DMS 273 (cell line): ENCODE data around the gene EFEMP2.

Source experiments
- DNase-seq: peaks from one replicate; lab custom pipeline; 2025; ENCODE audit not compliant: unreplicated experiment; lab: John Stamatoyannopoulos, UW

The EFEMP2 gene

DNA sequence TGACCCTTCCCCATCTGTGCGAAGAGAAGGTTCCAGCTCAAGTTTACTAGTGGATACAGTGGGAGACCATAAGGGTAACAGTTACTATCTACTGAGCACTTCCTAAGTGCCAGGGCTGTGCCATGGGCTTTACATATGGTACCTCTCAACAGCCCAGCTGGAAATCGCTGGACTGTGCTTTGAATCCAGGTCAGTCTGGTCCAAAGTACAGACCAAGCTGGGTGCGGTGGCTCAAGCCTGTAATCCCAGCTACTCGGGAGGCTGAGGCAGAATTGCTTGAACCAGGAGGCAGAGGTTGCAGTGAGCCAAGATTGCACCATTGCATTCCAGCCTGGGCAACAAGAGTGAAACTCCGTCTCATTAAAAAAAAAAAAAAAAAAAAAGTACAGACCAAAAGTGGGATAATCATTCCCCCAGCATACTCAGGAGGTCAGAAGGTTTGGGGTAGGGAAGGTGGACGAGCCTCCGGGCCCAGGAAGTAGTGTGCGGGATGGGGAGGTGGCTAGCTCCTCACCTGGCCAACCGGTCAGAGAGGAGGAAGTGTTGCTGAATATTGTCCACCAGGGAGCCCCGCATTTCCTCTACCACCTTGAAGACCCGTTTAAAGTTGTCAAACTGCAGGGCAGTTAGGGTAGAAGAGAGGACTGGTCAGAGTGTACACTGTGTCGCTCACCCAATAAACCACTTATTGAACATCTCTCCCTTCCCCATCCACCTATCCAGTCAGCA is 13.4 kb upstream of the EFEMP2 start:
- no peak for DNase-seq

DNA sequence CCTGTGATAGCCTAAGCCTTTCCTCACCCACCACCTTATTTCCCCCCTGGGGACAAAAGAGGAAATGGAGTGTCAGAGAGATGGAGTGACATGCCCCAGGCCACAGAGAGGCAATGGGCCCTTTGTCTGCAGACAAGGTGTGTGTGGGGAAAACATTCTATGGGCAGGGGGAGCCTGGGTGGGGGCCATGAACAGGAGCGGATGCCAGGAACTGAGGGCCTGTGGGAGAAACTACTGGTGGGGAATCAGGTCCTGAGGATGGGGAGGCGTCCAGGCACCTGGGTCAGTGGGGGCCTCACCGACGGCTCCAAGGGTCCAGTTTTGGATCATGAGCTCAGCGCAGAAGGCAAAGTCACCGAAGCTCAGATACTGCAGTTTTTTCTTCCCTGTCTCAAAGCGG is 12.6 kb upstream of the EFEMP2 start:
- DNase-seq = no peak

- peak; percentile 81 for DNase-seq
These were observed 12.1 kb upstream of the EFEMP2 start for GRCh38 chr11:65884716-65885092.

GRCh38 chr11:65883786-65884715 is 11.5 kb upstream of the EFEMP2 start:
- DNase-seq = no peak

DNA sequence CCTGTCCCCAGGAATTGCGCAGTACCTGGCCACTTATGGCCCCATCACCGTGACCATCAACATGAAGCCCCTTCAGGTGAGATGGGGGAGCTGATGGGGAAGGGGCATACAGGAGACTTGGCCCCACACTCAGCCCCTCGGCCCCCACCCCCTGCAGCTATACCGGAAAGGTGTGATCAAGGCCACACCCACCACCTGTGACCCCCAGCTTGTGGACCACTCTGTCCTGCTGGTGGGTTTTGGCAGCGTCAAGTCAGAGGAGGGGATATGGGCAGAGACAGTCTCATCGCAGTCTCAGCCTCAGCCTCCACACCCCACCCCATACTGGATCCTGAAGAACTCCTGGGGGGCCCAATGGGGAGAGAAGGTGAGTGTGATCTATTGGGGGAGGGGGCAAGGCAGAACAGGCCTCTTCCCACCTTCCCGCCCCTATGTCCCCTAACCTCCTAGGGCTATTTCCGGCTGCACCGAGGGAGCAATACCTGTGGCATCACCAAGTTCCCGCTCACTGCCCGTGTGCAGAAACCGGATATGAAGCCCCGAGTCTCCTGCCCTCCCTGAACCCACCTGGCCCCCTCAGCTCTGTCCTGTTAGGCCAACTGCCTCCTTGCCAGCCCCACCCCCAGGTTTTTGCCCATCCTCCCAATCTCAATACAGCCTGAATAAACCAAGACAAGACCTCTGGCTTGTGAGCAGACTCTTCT is 10.6 kb upstream of the EFEMP2 start:
- DNase-seq = no peak

- no peak for DNase-seq
These were observed 9.8 kb upstream of the EFEMP2 start for GRCh38 chr11:65882120-65883057.

- no peak for DNase-seq
These were observed 8.3 kb upstream of the EFEMP2 start for GRCh38 chr11:65880844-65881421.

DNA sequence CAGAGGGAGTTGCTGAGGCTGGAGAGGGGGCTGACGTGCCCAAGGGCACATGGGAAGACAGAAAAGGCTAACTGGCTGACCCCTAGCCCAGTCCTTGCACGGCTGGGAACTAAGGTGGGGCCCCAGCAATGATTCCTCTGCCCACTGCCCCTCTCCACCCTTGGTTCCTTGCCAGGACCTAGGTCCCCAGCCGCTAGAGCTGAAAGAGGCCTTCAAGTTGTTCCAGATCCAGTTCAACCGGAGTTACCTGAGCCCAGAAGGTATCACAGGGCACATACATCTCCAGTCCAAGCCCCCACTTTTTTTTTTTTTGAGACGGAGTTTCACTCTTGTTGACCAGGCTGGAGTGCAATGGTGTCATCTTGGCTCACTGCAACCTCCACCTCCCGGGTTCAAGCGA is 7.4 kb upstream of the EFEMP2 start:
- DNase-seq = no peak

- DNase-seq = no peak
These were observed 7.0 kb upstream of the EFEMP2 start, which contains the start of gene CTSW for GRCh38 chr11:65879617-65880016. Gene CTSW, plus strand, starts transcription at chr11:65879837. Its CDS starts 18 bp downstream, at chr11:65879855.

GRCh38 chr11:65873318-65874156 is 937 bp upstream of the EFEMP2 start:
- peak; percentile 94 for DNase-seq

GRCh38 chr11:65871811-65872548 is 620 bp downstream of the EFEMP2 start:
- no peak for DNase-seq

- DNase-seq = no peak
These were observed 1.6 kb downstream of the EFEMP2 start for GRCh38 chr11:65870706-65871681.

DNA sequence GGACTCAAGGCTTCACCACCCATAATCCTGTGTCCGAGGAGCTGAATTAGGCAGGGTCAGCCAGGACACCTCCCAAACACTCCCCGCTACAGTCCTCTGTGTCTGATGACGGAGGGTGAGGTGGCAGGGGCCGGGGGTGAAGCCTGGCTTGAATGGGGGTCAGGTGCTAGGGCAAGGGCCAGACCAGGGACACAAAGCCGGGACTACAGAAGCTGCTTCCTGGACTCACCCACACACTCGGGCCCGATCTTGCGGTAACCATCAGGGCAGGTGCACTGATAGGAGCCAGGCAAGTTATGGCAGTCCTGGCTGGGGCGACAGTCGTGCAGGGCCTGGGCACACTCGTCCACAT is 2.3 kb downstream of the EFEMP2 start:
- no peak for DNase-seq

GRCh38 chr11:65869643-65870306 is 2.8 kb downstream of the EFEMP2 start:
- DNase-seq = no peak

DNA sequence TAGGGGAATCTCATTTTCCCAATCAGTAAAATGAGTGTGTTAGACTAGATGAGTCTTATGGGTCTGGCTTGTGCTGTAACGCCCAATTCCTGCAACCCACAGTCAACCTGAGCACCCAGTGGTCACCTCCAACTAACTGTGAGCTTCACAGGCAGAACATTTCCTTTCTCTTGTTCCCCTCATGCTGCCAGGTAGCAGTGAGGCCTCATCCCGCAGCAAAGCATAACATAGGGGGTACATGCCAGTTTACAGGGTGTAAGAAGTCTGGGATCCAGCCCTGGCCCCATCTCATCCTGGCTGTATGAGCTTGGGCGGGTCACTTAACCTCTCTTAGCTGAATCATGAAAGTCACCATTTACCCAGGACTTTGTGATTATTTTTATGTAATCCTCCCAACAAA is 3.7 kb downstream of the EFEMP2 start:
- DNase-seq = no peak

DNA sequence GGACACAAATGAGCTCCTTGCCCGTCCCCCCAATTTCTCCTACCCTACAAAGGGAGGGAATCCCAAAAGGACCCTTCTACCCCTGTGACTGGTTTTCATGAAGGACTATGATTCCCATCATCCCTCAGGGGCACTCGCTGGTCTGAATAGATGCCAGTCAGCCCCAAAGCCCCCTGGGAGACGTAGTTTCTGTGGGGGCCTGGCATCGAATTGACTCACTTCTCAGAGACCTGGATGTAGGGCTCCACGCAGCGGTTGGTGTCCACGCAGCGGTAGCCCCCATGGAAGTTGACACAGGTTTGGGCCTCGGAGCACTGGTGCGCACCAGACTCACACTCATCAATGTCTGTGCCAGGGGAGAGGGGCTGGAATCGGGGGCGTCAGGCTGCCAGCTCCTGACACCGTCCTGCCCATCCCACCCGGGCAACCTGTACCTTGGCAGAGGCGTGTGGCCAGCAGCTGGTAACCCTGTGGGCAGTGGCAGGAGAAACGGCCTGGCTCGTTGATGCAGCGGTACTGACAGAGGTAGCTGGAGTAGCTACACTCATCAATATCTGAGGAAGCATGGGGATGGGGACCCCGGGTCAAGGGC is 4.4 kb downstream of the EFEMP2 start:
- DNase-seq = peak; percentile 60
